Measurements from ENCODE around the gene PRKD3.

The PRKD3 gene

GRCh38 chr2:37324786-37325624, at the start of gene PRKD3:
Gene PRKD3, minus strand, starts transcription at chr2:37324833. Its CDS starts 8,309 bp downstream, at chr2:37316524.
- DNase-seq, result peak in 1 of 2 donors; percentile 63

DNA sequence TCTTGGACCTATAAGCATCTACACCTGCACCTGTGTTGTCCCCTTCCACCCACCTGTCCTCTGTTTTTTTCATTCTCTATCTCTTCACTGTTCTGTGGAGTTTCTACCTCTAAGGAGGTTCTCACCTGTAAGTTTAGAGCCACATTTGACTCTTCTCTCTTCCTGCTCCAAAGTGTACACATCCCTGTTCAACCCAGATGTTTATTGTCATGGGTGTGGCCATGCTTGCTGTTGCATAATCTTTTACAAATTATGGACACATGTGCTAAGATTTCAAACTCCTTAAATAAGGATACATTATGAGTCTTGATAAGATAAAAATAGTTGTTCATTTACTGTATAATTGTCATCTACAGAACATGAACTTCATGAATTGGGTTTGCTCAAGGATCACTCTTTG, 47.4 kb upstream of the PRKD3 start:
- DNase-seq, result no peak

GRCh38 chr2:37370666-37371065, 46.0 kb upstream of the PRKD3 start:
- DNase-seq, result no peak

GRCh38 chr2:37367984-37368383, 43.4 kb upstream of the PRKD3 start:
- no peak for DNase-seq

- no peak for DNase-seq
These were observed 42.7 kb upstream of the PRKD3 start for GRCh38 chr2:37367310-37367709.

GRCh38 chr2:37366773-37367172, 42.1 kb upstream of the PRKD3 start:
- no peak for DNase-seq

DNA sequence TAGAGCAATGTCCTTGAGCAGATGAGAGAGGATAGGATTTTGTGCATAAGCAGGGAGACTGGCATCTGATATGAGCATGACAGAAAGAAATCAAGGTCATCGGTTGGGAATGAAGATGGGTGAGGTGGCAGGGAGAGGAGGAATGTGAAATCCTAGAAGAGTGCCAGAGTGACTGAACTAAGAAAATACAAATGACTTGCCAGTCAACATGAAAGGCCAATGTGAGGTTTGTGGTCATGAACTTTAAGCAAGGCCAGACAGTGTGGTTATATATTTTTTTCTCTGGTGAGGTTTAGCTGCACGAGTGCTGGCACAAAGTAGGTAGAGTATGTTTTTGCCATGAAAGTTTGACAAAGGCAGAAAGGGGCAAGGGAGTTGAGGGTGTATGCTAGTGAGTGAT, 41.0 kb upstream of the PRKD3 start:
- DNase-seq, result no peak

DNA sequence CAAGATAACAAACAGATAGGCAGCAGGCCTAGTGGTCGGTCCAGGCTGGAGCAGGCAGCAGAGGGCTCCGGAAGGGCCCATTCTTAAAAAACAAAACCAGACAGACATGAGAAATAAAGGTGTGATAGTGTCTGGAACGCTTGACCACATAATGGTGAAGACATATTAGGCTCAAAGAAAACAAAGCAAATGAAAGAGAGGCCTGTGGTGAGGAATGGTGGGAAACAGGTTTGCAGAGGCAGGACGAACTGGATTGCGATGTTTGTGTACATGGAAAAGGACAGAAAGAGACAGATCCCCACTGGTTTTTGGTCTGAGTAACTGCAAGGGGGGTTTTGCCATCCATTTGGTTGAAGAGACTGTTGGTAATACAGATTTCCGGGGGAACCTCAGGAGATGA, 39.7 kb upstream of the PRKD3 start:
- no peak for DNase-seq

GRCh38 chr2:37361994-37362698, 37.5 kb upstream of the PRKD3 start:
- DNase-seq, result no peak

GRCh38 chr2:37361216-37361815, 36.7 kb upstream of the PRKD3 start:
- no peak for DNase-seq

DNA sequence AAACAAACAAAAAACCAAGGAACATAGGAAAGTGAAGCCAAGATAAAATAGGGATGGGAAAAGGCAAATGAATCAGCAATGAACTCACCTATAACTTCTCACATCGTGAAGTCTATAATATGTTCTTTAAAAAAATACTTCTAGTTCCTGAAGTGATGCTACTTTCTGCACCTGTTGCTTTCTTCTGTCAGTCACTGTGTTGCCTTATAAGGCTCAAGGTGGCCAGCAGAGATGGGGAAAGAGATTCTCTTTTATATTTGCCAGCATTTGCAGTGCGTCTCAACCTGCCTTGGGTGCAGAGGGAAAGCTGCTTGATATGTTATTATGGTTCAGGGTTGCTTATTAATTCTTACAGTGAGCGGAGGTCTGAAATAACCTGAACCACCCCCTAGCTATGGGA, 33.8 kb upstream of the PRKD3 start:
- DNase-seq, result no peak

DNA sequence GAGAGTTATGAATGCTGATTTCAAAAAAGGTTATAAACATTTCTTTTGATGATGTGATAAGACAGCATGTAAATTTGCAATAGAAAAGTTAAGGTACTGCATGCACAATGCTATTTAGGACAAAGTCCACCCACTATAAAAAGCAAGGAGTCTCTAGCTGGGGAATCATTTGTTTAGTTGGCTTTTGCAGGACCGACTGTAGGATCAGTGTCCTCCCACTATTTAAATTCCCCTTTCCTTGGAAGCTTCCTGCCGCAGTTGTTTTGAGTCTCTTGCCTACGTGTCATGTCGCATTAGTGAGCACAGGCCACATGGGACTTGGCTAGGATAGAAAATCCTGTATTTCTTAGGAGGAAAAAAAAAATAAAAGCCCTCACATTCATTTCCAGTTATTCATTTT, 32.9 kb upstream of the PRKD3 start:
- DNase-seq, result no peak

GRCh38 chr2:37357069-37357468, 32.4 kb upstream of the PRKD3 start:
- DNase-seq, result no peak

DNA sequence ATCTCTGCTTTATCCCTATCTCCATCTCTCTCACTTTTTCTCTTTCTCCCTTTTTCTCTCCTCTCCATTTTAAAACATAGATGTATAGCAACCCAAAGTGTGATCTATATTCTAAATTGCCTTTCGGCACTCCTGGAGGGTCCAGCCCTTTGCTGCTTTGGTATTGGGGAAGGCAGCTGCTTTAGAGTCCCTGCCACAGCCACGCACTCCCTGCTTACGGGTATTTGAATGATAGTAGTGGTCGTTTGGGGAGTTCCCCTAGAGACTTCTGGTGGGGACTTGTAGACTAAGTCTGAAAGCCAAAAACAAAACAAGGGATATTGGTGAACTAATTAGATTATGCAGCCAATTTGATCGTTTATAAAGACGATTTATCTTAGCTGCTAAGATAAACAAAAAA, 31.7 kb upstream of the PRKD3 start:
- DNase-seq, result no peak

DNA sequence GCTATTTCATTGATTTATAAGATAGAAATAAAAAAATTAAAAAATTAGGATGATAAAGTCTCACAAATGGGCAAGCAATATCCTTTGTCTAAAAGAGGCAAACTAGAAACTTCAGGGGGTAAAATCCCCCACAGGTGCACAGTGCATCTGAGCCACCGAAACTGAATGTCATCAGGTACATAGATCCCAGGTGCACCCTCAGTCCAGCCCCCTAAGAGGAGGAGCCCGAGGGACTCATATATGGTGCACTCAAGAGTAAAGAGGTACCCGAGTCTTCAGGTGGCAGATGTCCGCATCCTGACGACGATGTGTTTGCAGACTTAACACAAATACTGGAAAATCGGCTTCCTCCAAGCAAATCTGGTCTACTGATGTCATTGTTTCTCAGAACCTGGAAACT, 31.1 kb upstream of the PRKD3 start:
- no peak for DNase-seq

GRCh38 chr2:37354531-37354930, 29.9 kb upstream of the PRKD3 start:
- no peak for DNase-seq

GRCh38 chr2:37350034-37350433, 25.4 kb upstream of the PRKD3 start:
- DNase-seq, result no peak

DNA sequence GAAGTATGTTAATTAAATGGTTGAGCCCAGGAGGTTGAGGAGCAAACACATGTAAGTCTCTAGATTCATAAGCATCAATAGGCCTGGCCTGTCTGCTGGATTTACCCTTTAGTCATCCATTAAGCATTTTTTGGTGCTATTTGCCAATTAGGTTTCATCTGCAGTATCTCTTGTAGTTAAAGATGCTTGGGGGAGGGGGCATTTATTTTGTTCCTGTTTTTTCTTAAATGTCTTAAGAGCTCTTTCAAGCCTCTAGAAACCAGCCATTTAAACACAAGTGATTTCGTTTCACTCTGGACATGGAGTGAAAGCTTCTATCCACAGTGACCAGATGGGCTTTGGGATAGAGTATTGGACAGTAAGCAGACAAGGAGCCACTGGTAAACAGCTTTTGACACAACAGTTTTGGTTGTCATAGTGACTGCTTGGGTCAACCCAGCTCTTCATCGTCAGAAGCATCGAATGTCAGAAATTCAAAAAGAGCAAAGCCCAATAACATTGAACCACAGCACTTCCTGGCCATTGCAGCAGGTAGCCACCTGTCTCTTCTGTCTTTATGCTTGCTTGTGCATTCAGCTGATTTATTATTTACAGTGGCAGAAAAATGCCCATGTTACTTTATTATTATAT, 24.7 kb upstream of the PRKD3 start:
- DNase-seq, result peak in 1 of 2 donors; percentile 30

DNA sequence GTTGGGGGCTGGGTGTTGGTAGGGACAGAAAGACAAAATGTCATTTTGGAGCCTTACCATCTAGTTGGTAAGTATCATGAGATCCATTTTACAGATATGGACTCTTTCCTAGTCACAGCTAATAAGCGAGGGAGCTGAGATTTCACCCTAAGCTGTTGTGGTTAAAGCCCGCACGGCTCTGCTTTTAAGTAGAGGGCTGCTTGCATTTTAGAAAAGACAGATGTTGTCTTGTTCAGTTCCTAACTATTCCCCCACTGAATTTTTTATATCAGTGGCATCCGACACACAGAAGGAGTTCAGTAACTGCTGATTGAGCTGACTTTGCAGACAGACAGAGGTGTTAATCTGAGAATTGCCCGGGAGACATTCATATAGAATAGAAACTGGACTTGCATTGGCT, 23.5 kb upstream of the PRKD3 start:
- no peak for DNase-seq

- peak; percentile 51 to 64 for DNase-seq
These were observed 20.1 kb upstream of the PRKD3 start, which contains the start of gene QPCT for GRCh38 chr2:37344453-37345361. Gene QPCT, plus strand, starts transcription at chr2:37344630. Its CDS starts 102 bp downstream, at chr2:37344732.

GRCh38 chr2:37343537-37344434, 19.2 kb upstream of the PRKD3 start:
- no peak for DNase-seq
